GM23338 (cell line): Measurements from ENCODE around the gene MACO1. TPM values are rescaled to one million over a fixed set of nuclear protein-coding genes. Genes with fewer than 3 reads are reported as not detected.

Source experiments
- ATAC-seq: fragments of 200-7000 bp; cut with Tn5 transposase; 3 replicates; pipeline ENCODE4 v1.9.1; 2020
- DNase-seq: peaks from one replicate; pipeline ENCODE4 v3.0.0-alpha.2; 2015; ENCODE audit warnings: low spot score
- H2AFZ ChIP-seq: fragments of 200-600 bp; sonication (generic); 2 replicates; pipeline ENCODE4 v1.8.0; 2016; ENCODE audit warnings: antibody characterized with exemption, mild to moderate bottlenecking, moderate library complexity
- H3F3A ChIP-seq: fragments of 200-600 bp; sonication (generic); replicated peaks from 2 replicates; pipeline ENCODE4 v1.8.0; 2017; ENCODE audit warnings: antibody characterized with exemption, mixed run types, low read depth
- H3K27ac ChIP-seq: fragments of 200-600 bp; sonication (generic); 2 replicates; pipeline ENCODE4 v1.6.1; 2016; ENCODE audit warnings: low read depth
- H3K27me3 ChIP-seq: fragments of 200-600 bp; sonication (generic); 2 replicates; pipeline ENCODE4 v1.8.0; 2016; ENCODE audit warnings: mild to moderate bottlenecking, mixed run types, moderate library complexity; ENCODE audit not compliant: insufficient read depth
- H3K36me3 ChIP-seq: fragments of 200-600 bp; sonication (generic); 2 replicates; pipeline ENCODE4 v1.8.0; 2016; ENCODE audit warnings: mild to moderate bottlenecking; ENCODE audit not compliant: insufficient read depth
- H3K4me1 ChIP-seq: fragments of 200-600 bp; sonication (generic); 2 replicates; pipeline ENCODE4 v1.8.0; 2016; ENCODE audit warnings: mild to moderate bottlenecking, moderate library complexity; ENCODE audit not compliant: insufficient read depth
- H3K4me2 ChIP-seq: fragments of 200-600 bp; sonication (generic); 2 replicates; pipeline ENCODE4 v1.7.1; 2017; ENCODE audit warnings: mixed run types
- H3K4me3 ChIP-seq: fragments of 200-600 bp; sonication (generic); 2 replicates; pipeline ENCODE4 v1.6.1; 2016; ENCODE audit warnings: mixed run types
- H3K79me2 ChIP-seq: fragments of 200-600 bp; sonication (generic); replicated peaks from 2 replicates; pipeline ENCODE4 v1.8.0; 2017; ENCODE audit warnings: mild to moderate bottlenecking; ENCODE audit not compliant: insufficient read depth
- H3K9me2 ChIP-seq: fragments of 200-600 bp; sonication (generic); 2 replicates; pipeline ENCODE4 v1.8.0; 2017; ENCODE audit not compliant: insufficient read depth
- H4K20me1 ChIP-seq: fragments of 200-600 bp; sonication (generic); replicated peaks from 2 replicates; pipeline ENCODE4 v1.8.0; 2017; ENCODE audit warnings: mild to moderate bottlenecking; ENCODE audit not compliant: insufficient read depth
- H3K27ac Mint-ChIP-seq: 2 replicates; pipeline ENCODE4 v1.8.0; 2020; ENCODE audit warnings: inconsistent platforms, mild to moderate bottlenecking, moderate library complexity, mixed read lengths
- H3K27me3 Mint-ChIP-seq: 3 replicates; pipeline ENCODE4 v1.8.0; 2022; ENCODE audit warnings: low read depth, mild to moderate bottlenecking, moderate library complexity, mixed read lengths, inconsistent platforms; ENCODE audit not compliant: insufficient read depth, poor library complexity
- H3K36me3 Mint-ChIP-seq: 3 replicates; pipeline ENCODE4 v1.8.0; 2021; ENCODE audit warnings: low read depth, mild to moderate bottlenecking, inconsistent platforms, moderate library complexity, mixed read lengths
- H3K4me1 Mint-ChIP-seq: 3 replicates; pipeline ENCODE4 v1.8.0; 2020; ENCODE audit warnings: mild to moderate bottlenecking, inconsistent platforms, mixed read lengths
- H3K4me3 Mint-ChIP-seq: 3 replicates; pipeline ENCODE4 v1.8.0; 2021; ENCODE audit warnings: moderate library complexity, mild to moderate bottlenecking, inconsistent platforms, mixed read lengths
- H3K9me3 Mint-ChIP-seq: 3 replicates; pipeline ENCODE4 v1.8.0; 2020; ENCODE audit warnings: moderate library complexity, mild to moderate bottlenecking, inconsistent platforms, mixed read lengths
- CREB1 ChIP-seq: fragments of 250-450 bp; sonication (Bioruptor Pico); IDR thresholded peaks from 2 replicates; pipeline ENCODE4 v1.5.0; 2020; ENCODE audit warnings: low read depth, mild to moderate bottlenecking, moderate library complexity
- CTCF ChIP-seq, 2 experiments: fragments of 200-600 bp in 1 of 2; sonication (generic) in 1 of 2; conservative IDR thresholded peaks; 2 replicates each; pipeline versions ENCODE4 v1.5.1 to v1.6.1; 2016 to 2017; ENCODE audit warnings: antibody characterized with exemption in 2 of 2, low read depth in 2 of 2, mild to moderate bottlenecking in 2 of 2, moderate library complexity in 1 of 2
- ETS1 ChIP-seq: IDR thresholded peaks from 2 replicates; pipeline ENCODE4 v1.6.1; 2016; ENCODE audit warnings: antibody characterized with exemption
- EZH2 ChIP-seq: fragments of 200-600 bp; sonication (generic); IDR thresholded peaks from one replicate; pipeline ENCODE4 v1.8.0; 2017; ENCODE audit warnings: antibody characterized with exemption, mild to moderate bottlenecking, low read depth; ENCODE audit not compliant: unreplicated experiment
- EZH2phosphoT487 ChIP-seq: fragments of 200-600 bp; sonication (generic); IDR thresholded peaks from one replicate; pipeline ENCODE4 v1.8.1; 2018; ENCODE audit warnings: antibody characterized with exemption; ENCODE audit not compliant: unreplicated experiment
- JUNB ChIP-seq: IDR thresholded peaks from one replicate; pipeline ENCODE4 v1.6.1; 2016; ENCODE audit warnings: antibody characterized with exemption; ENCODE audit not compliant: unreplicated experiment
- NANOG ChIP-seq: IDR thresholded peaks from 2 replicates; pipeline ENCODE4 v1.6.1; 2016; ENCODE audit warnings: antibody characterized with exemption, borderline replicate concordance
- POLR2AphosphoS5 ChIP-seq: IDR thresholded peaks from 2 replicates; pipeline ENCODE4 v1.6.1; 2016; ENCODE audit warnings: antibody characterized with exemption, low read depth
- REST ChIP-seq: IDR thresholded peaks from one replicate; pipeline ENCODE4 v1.6.1; 2018; ENCODE audit warnings: antibody characterized with exemption; ENCODE audit not compliant: unreplicated experiment
- STAT1 ChIP-seq: IDR thresholded peaks from one replicate; pipeline ENCODE4 v1.6.1; 2016; ENCODE audit warnings: antibody characterized with exemption; ENCODE audit not compliant: unreplicated experiment
- ZNF114 ChIP-seq: fragments of 250-450 bp; sonication (Bioruptor Pico); IDR thresholded peaks from 2 replicates; pipeline ENCODE4 v1.5.0; 2020; ENCODE audit warnings: mild to moderate bottlenecking, moderate library complexity
- ZNF331 ChIP-seq: fragments of 250-450 bp; sonication (Bioruptor Pico); IDR thresholded peaks from 2 replicates; pipeline ENCODE4 v1.5.0; 2020; ENCODE audit warnings: low read depth, mild to moderate bottlenecking, moderate library complexity
- ZNF462 ChIP-seq: fragments of 250-450 bp; sonication (Bioruptor Pico); IDR thresholded peaks from 2 replicates; pipeline ENCODE4 v1.5.0; 2020; ENCODE audit warnings: mild to moderate bottlenecking, moderate library complexity
- polyA plus RNA-seq: library from polyadenylated mRNA; unstranded; fragments of >200 nt; fragmentation: Nextera tagmentation; extraction: Ambion mirVana; gene quantifications from 2 replicates; pipeline ENCODE4 v1.2.1, GENCODE V29; 2016
- total RNA-seq: library from RNA; depleted of rRNA; stranded (reverse); fragments of >200 nt; shearing (Covaris generic); gene quantifications from 2 replicates; pipeline ENCODE4 v1.2.3, GENCODE V29; 2014

Gene MACO1
- total and polyA plus RNA-seq, 2 experiments from 2014 or later, result 9.8 to 10.6 TPM

- Mint-ChIP-seq H3K27me3 (peaks cover 25% of the 10 kb centered on the region), H3K4me3 (no peak overlapping the region), H3K27ac (peak overlapping the region; percentile 12; the same call in 1 of the 2 replicates), H3K9me3 (no peaks in the 10 kb centered on the region; the same call in 1 of the 3 replicates), H3K4me1 (peaks cover 39% of the 10 kb centered on the region), H3K36me3 (no peaks in the 10 kb centered on the region; the same call in 2 of the 3 replicates)
- Histone ChIP-seq H3K9me2 (no peaks in the 10 kb centered on the region), H3K79me2 (no peaks in the 10 kb centered on the region), H3K36me3 (peaks cover 6% of the 10 kb centered on the region; the same call in 1 of the 2 replicates), H3K4me3 (no peak overlapping the region), H2AFZ (no peak overlapping the region), H3K4me1 (peaks cover 29% of the 10 kb centered on the region), H3F3A (no peaks in the 10 kb centered on the region; the same call in 1 of the 2 replicates), H3K4me2 (no peak overlapping the region), H4K20me1 (no peaks in the 10 kb centered on the region), H3K27ac (no peak overlapping the region), H3K27me3 (no peaks in the 10 kb centered on the region)
- DNase-seq (peak; percentile 96), ATAC-seq (peak; percentile 81)
- TF ChIP-seq POLR2AphosphoS5, result no peak
- no peak for TF ChIP-seq ETS1
- TF ChIP-seq ZNF331 (CRISPR knock-in tag), result no peak
- no peak for TF ChIP-seq ZNF462
- TF ChIP-seq REST, result no peak
- TF ChIP-seq CTCF (conservative IDR thresholded peaks at IDR 0.05; ENCODE audit: low read depth in 2 of 2), result peak; percentile 91 to 95
- TF ChIP-seq ZNF114 (CRISPR knock-in tag), result no peak
- no peak for TF ChIP-seq EZH2phosphoT487
- 0 out of 2 replicates have a peak, but pooled peaks have one; percentile 11 for TF ChIP-seq CREB1 (CRISPR knock-in tag)
- TF ChIP-seq STAT1, result no peak
- no peak for TF ChIP-seq EZH2
- TF ChIP-seq JUNB, result no peak
- TF ChIP-seq NANOG, result no peak
Observed at GRCh38 chr1:25501235-25502058, 70.8 kb downstream of the MACO1 start.
